SU-DHL-6 (cell line): ENCODE results near the gene SDK2.

Experiments used
- H2AFZ ChIP-seq: fragments of 200-600 bp; sonication (generic); 2 replicates; pipeline ENCODE4 v1.6.1; 2014; ENCODE audit warnings: low read depth, mild to moderate bottlenecking, moderate library complexity, mixed read lengths, antibody characterized with exemption, low read length; ENCODE audit not compliant: severe bottlenecking
- H3F3A ChIP-seq: fragments of 200-600 bp; shearing (Covaris generic); 2 replicates; pipeline ENCODE4 v1.6.0; 2016; ENCODE audit warnings: antibody characterized with exemption, mild to moderate bottlenecking; ENCODE audit not compliant: insufficient read depth
- H3K27ac ChIP-seq: fragments of 200-600 bp; sonication (generic); 2 replicates; pipeline ENCODE4 v1.5.1; 2016; ENCODE audit warnings: low read depth, mild to moderate bottlenecking, low read length, moderate library complexity, mixed read lengths
- H3K27me3 ChIP-seq: fragments of 200-600 bp; sonication (generic), shearing (Covaris generic); 2 replicates; pipeline ENCODE4 v1.6.0; 2014; ENCODE audit warnings: mild to moderate bottlenecking, low read length
- H3K36me3 ChIP-seq: fragments of 200-600 bp; sonication (generic); 2 replicates; pipeline ENCODE4 v1.6.1; 2014; ENCODE audit warnings: mild to moderate bottlenecking, low read length, mixed read lengths
- H3K4me2 ChIP-seq: fragments of 300-600, 200-600 bp; shearing (Covaris generic), sonication (generic); 2 replicates; pipeline ENCODE4 v1.6.0; 2014; ENCODE audit warnings: low read length, low read depth, mild to moderate bottlenecking; ENCODE audit not compliant: poor library complexity, severe bottlenecking
- H3K4me3 ChIP-seq: fragments of 200-600 bp; sonication (generic); 2 replicates; pipeline ENCODE4 v1.5.1; 2014; ENCODE audit warnings: antibody characterized with exemption, low read length, mild to moderate bottlenecking, mixed read lengths; ENCODE audit not compliant: insufficient read depth, poor library complexity, severe bottlenecking
- H3K79me2 ChIP-seq: fragments of 200-600 bp; sonication (generic); 2 replicates; pipeline ENCODE4 v1.6.1; 2014; ENCODE audit warnings: mild to moderate bottlenecking, low read length, moderate library complexity; ENCODE audit not compliant: insufficient read depth
- H3K9ac ChIP-seq: fragments of 200-600 bp; sonication (generic); 2 replicates; pipeline ENCODE4 v1.7.0; 2014; ENCODE audit warnings: mild to moderate bottlenecking, low read length
- H3K9me2 ChIP-seq: fragments of 200-600 bp; sonication (generic); replicated peaks from 2 replicates; pipeline ENCODE4 v1.6.1; 2014; ENCODE audit warnings: low read length; ENCODE audit not compliant: insufficient read depth
- H3K9me3 ChIP-seq: fragments of 200-600 bp; sonication (generic); 2 replicates; pipeline ENCODE4 v1.6.1; 2014; ENCODE audit warnings: low read length, mixed read lengths; ENCODE audit not compliant: insufficient read depth
- H4K20me1 ChIP-seq: fragments of 200-600 bp; sonication (generic); 2 replicates; pipeline ENCODE4 v1.6.1; 2014; ENCODE audit warnings: low read depth, mild to moderate bottlenecking, antibody characterized with exemption, low read length, moderate library complexity, mixed read lengths
- EZH2phosphoT487 ChIP-seq: fragments of 200-600 bp; sonication (generic), shearing (Covaris generic); conservative IDR thresholded peaks from 2 replicates; pipeline ENCODE4 v1.6.1; 2018; ENCODE audit warnings: mild to moderate bottlenecking, antibody characterized with exemption, low read length, moderate library complexity, mixed read lengths
- TF ChIP-seq, protein P1 (sequence below): fragments of 200-600 bp; sonication (generic); IDR thresholded peaks from one replicate; pipeline ENCODE4 v1.5.1; 2017; ENCODE audit warnings: antibody characterized with exemption, mild to moderate bottlenecking, low read length, moderate library complexity; ENCODE audit not compliant: insufficient read depth, poor library complexity, severe bottlenecking

SDK2 gene

GRCh38 chr17:73624496-73624988 lies 19.7 kb downstream of the SDK2 start:
- no peak for TF ChIP-seq EZH2phosphoT487
- TF ChIP-seq, protein P1, sequence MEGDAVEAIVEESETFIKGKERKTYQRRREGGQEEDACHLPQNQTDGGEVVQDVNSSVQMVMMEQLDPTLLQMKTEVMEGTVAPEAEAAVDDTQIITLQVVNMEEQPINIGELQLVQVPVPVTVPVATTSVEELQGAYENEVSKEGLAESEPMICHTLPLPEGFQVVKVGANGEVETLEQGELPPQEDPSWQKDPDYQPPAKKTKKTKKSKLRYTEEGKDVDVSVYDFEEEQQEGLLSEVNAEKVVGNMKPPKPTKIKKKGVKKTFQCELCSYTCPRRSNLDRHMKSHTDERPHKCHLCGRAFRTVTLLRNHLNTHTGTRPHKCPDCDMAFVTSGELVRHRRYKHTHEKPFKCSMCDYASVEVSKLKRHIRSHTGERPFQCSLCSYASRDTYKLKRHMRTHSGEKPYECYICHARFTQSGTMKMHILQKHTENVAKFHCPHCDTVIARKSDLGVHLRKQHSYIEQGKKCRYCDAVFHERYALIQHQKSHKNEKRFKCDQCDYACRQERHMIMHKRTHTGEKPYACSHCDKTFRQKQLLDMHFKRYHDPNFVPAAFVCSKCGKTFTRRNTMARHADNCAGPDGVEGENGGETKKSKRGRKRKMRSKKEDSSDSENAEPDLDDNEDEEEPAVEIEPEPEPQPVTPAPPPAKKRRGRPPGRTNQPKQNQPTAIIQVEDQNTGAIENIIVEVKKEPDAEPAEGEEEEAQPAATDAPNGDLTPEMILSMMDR = no peak
- Histone ChIP-seq H3K27ac (no peak overlapping the region), H3K4me3 (no peak overlapping the region), H2AFZ (no peak overlapping the region), H3K27me3 (no peaks in the 10 kb centered on the region), H3K36me3 (no peaks in the 10 kb centered on the region), H3K9me3 (no peaks in the 10 kb centered on the region), H4K20me1 (no peaks in the 10 kb centered on the region), H3F3A (no peaks in the 10 kb centered on the region), H3K9me2 (no peaks in the 10 kb centered on the region), H3K9ac (no peak overlapping the region), H3K79me2 (no peaks in the 10 kb centered on the region), H3K4me2 (no peak overlapping the region)

- H3K9ac ChIP-seq = no peak overlapping the region
- H3K4me3 ChIP-seq = no peak overlapping the region
- no peaks in the 10 kb centered on the region for H3F3A ChIP-seq
- no peaks in the 10 kb centered on the region for H3K79me2 ChIP-seq
- H3K9me2 ChIP-seq = no peaks in the 10 kb centered on the region
- H4K20me1 ChIP-seq = no peaks in the 10 kb centered on the region
- no peaks in the 10 kb centered on the region for H3K9me3 ChIP-seq
- no peaks in the 10 kb centered on the region for H3K27me3 ChIP-seq
- H3K4me2 ChIP-seq = no peak overlapping the region
- no peak for TF ChIP-seq EZH2phosphoT487
- H2AFZ ChIP-seq = no peak overlapping the region
- no peaks in the 10 kb centered on the region for H3K36me3 ChIP-seq
- no peak overlapping the region for H3K27ac ChIP-seq
Measured at GRCh38 chr17:73623818-73624217, 20.4 kb downstream of the SDK2 start.

DNA sequence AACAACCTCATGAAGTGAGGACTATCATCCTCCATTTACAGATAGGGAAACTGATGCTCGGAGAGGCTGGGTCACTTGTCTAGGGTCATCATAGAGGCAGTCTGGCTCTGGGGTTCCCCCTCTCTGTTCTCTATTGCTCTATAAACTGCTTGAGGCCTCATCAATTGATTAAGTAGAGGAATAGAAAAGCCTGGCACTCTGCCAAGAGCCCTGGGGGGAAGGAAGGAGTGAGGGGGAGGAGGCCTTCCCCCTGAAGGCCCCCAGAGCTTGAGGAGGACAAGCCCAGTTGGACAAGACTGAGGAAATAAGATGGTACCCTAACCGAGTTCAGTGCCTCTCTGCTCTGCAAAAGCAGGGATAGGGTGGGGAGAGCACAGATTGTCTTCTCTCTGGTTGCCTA lies 21.0 kb downstream of the SDK2 start:
- Histone ChIP-seq H4K20me1 (no peaks in the 10 kb centered on the region), H3K4me2 (no peak overlapping the region), H3K9me2 (no peaks in the 10 kb centered on the region), H3K27me3 (no peaks in the 10 kb centered on the region), H3K9ac (no peak overlapping the region), H3K36me3 (no peaks in the 10 kb centered on the region), H3K4me3 (no peak overlapping the region), H3K27ac (no peak overlapping the region), H3F3A (no peaks in the 10 kb centered on the region), H3K79me2 (no peaks in the 10 kb centered on the region), H2AFZ (no peak overlapping the region), H3K9me3 (no peaks in the 10 kb centered on the region)
- TF ChIP-seq EZH2phosphoT487 = no peak
- TF ChIP-seq, protein P1 = no peak

DNA sequence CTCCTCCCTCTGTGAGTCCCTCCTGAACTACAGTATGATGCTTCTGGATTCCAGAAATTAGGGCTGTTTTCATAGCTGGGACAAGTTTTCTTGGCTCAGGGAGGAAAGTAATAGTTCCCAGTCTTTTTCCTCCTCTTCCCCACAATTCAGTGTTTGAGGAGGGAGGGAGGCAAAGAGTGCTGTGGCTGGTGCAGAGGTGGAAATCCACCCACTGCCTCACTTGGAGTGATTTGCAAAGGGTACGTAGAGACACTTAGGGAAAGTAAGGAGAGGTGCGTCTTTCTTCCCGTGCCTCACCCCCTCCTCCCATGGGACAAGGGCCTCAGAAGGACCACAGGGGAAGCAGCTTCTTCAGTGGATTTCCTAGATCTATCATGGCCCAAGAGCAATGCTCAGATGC lies 21.9 kb downstream of the SDK2 start:
- H3K79me2 ChIP-seq = no peaks in the 10 kb centered on the region
- H3K4me2 ChIP-seq = no peak overlapping the region
- H3K27me3 ChIP-seq = no peaks in the 10 kb centered on the region
- H3K4me3 ChIP-seq = no peak overlapping the region
- TF ChIP-seq, protein P1 = no peak
- TF ChIP-seq EZH2phosphoT487 = no peak
- no peaks in the 10 kb centered on the region for H3F3A ChIP-seq
- no peak overlapping the region for H3K27ac ChIP-seq
- no peaks in the 10 kb centered on the region for H3K36me3 ChIP-seq
- H3K9me2 ChIP-seq = no peaks in the 10 kb centered on the region
- H3K9ac ChIP-seq = no peak overlapping the region
- H2AFZ ChIP-seq = no peak overlapping the region
- no peaks in the 10 kb centered on the region for H3K9me3 ChIP-seq
- H4K20me1 ChIP-seq = no peaks in the 10 kb centered on the region
